Activated CD4-positive, alpha-beta T cell treated with anti-CD3 and anti-CD28 coated beads, Interleukin-2, amount 10 ng/mL, durations not matched to agents 24 days and 14 days (primary cell): ENCODE data around the gene PLAC8L1. TPM values are rescaled to one million over a fixed set of nuclear protein-coding genes. Genes with fewer than 3 reads are reported as not detected.

ENCODE experiments used
- DNase-seq: peaks from one replicate; pipeline ENCODE4 v3.0.0; 2022
- H3K27ac Mint-ChIP-seq: one replicate; pipeline ENCODE4 v1.8.0; 2022; ENCODE audit warnings: mild to moderate bottlenecking, mixed read lengths
- H3K27me3 Mint-ChIP-seq: one replicate; pipeline ENCODE4 v1.8.0; 2022; ENCODE audit warnings: mixed read lengths
- H3K36me3 Mint-ChIP-seq: one replicate; pipeline ENCODE4 v1.8.0; 2022; ENCODE audit warnings: low read depth, mild to moderate bottlenecking, mixed read lengths
- H3K4me1 Mint-ChIP-seq: one replicate; pipeline ENCODE4 v1.8.0; 2021; ENCODE audit warnings: mixed read lengths
- H3K4me3 Mint-ChIP-seq: one replicate; pipeline ENCODE4 v1.8.0; 2022; ENCODE audit warnings: mild to moderate bottlenecking, moderate library complexity, mixed read lengths
- H3K9me3 Mint-ChIP-seq: one replicate; pipeline ENCODE4 v1.8.0; 2021; ENCODE audit warnings: mixed read lengths
- intact Hi-C: fragments of 100-400 bp; cut with micrococcal nuclease; formaldehyde crosslinking; loops from one replicate; pipeline ENCODE4 v1.15.1; 2023
- total RNA-seq: library from RNA; stranded (reverse); gene quantifications from 2 replicates; pipeline ENCODE4 v1.2.3, GENCODE V29; 2022

PLAC8L1 gene
- total RNA-seq, 1 donor from 2014 or later, result 1.2 TPM

- Mint-ChIP-seq H3K9me3 (no peaks in the 10 kb centered on the region), H3K27ac (no peak overlapping the region), H3K4me3 (no peak overlapping the region), H3K4me1 (no peaks in the 10 kb centered on the region), H3K36me3 (no peaks in the 10 kb centered on the region), H3K27me3 (peaks cover 17% of the 10 kb centered on the region)
- no peak for DNase-seq
- intact Hi-C loops, result no loop called here
These were observed 32.8 kb downstream of the PLAC8L1 start for GRCh38 chr5:146072595-146072994.

GRCh38 chr5:146071171-146071570 is 34.2 kb downstream of the PLAC8L1 start:
- intact Hi-C loops, result no loop called here
- no peaks in the 10 kb centered on the region for H3K9me3 Mint-ChIP-seq
- H3K36me3 Mint-ChIP-seq, result no peaks in the 10 kb centered on the region
- H3K4me1 Mint-ChIP-seq, result no peaks in the 10 kb centered on the region
- no peak for DNase-seq
- H3K4me3 Mint-ChIP-seq, result no peak overlapping the region
- no peak overlapping the region for H3K27ac Mint-ChIP-seq
- peaks cover 11% of the 10 kb centered on the region for H3K27me3 Mint-ChIP-seq

GRCh38 chr5:146070746-146071145 is 34.6 kb downstream of the PLAC8L1 start:
- no peak overlapping the region for H3K27ac Mint-ChIP-seq
- no peak for DNase-seq
- peaks cover 11% of the 10 kb centered on the region for H3K27me3 Mint-ChIP-seq
- H3K36me3 Mint-ChIP-seq, result no peaks in the 10 kb centered on the region
- H3K4me1 Mint-ChIP-seq, result no peaks in the 10 kb centered on the region
- H3K4me3 Mint-ChIP-seq, result no peak overlapping the region
- intact Hi-C loops, result no loop called here
- no peaks in the 10 kb centered on the region for H3K9me3 Mint-ChIP-seq

GRCh38 chr5:146069780-146070099 is 35.6 kb downstream of the PLAC8L1 start:
- no peak overlapping the region for H3K27ac Mint-ChIP-seq
- peaks cover 9% of the 10 kb centered on the region for H3K27me3 Mint-ChIP-seq
- no peaks in the 10 kb centered on the region for H3K36me3 Mint-ChIP-seq
- no peak for DNase-seq
- no peak overlapping the region for H3K4me3 Mint-ChIP-seq
- intact Hi-C loops, result no loop called here
- no peaks in the 10 kb centered on the region for H3K4me1 Mint-ChIP-seq
- H3K9me3 Mint-ChIP-seq, result no peaks in the 10 kb centered on the region

GRCh38 chr5:146068977-146069779 is 36.2 kb downstream of the PLAC8L1 start:
- H3K9me3 Mint-ChIP-seq, result no peaks in the 10 kb centered on the region
- peaks cover 9% of the 10 kb centered on the region for H3K27me3 Mint-ChIP-seq
- DNase-seq, result no peak
- no peak overlapping the region for H3K27ac Mint-ChIP-seq
- intact Hi-C loops, result no loop called here
- H3K4me3 Mint-ChIP-seq, result no peak overlapping the region
- no peaks in the 10 kb centered on the region for H3K36me3 Mint-ChIP-seq
- no peaks in the 10 kb centered on the region for H3K4me1 Mint-ChIP-seq

GRCh38 chr5:146068206-146068605 is 37.2 kb downstream of the PLAC8L1 start:
- H3K4me1 Mint-ChIP-seq, result no peaks in the 10 kb centered on the region
- H3K36me3 Mint-ChIP-seq, result no peaks in the 10 kb centered on the region

GRCh38 chr5:146066968-146067367 is 38.4 kb downstream of the PLAC8L1 start:
- intact Hi-C loops, result no loop called here
- Mint-ChIP-seq H3K9me3 (no peaks in the 10 kb centered on the region), H3K4me3 (no peak overlapping the region), H3K4me1 (no peaks in the 10 kb centered on the region), H3K36me3 (no peaks in the 10 kb centered on the region), H3K27me3 (peaks cover 15% of the 10 kb centered on the region), H3K27ac (no peak overlapping the region)
- DNase-seq, result no peak

More at GRCh38 chr5:146068206-146068605, 37.2 kb downstream of the PLAC8L1 start:
- Mint-ChIP-seq H3K27me3 (peaks cover 13% of the 10 kb centered on the region), H3K9me3 (no peaks in the 10 kb centered on the region), H3K4me3 (no peak overlapping the region), H3K27ac (no peak overlapping the region)
- intact Hi-C loops, result no loop called here
- no peak for DNase-seq

- Mint-ChIP-seq H3K4me3 (no peak overlapping the region), H3K4me1 (no peaks in the 10 kb centered on the region), H3K36me3 (no peaks in the 10 kb centered on the region), H3K27ac (no peak overlapping the region), H3K9me3 (no peaks in the 10 kb centered on the region), H3K27me3 (peaks cover 25% of the 10 kb centered on the region)
- intact Hi-C loops, result no loop called here
- DNase-seq, result no peak
These were observed 45.2 kb downstream of the PLAC8L1 start for GRCh38 chr5:146060221-146060585.

GRCh38 chr5:146059460-146060220 is 45.7 kb downstream of the PLAC8L1 start:
- no peak for DNase-seq
- Mint-ChIP-seq H3K4me3 (no peak overlapping the region), H3K27me3 (peaks cover 28% of the 10 kb centered on the region), H3K9me3 (no peaks in the 10 kb centered on the region), H3K36me3 (no peaks in the 10 kb centered on the region), H3K27ac (no peak overlapping the region), H3K4me1 (no peaks in the 10 kb centered on the region)
- intact Hi-C loops, result no loop called here

GRCh38 chr5:146055432-146055831 is 49.9 kb downstream of the PLAC8L1 start:
- no peak overlapping the region for H3K27ac Mint-ChIP-seq
- intact Hi-C loops, result no loop called here
- H3K27me3 Mint-ChIP-seq, result peaks cover 36% of the 10 kb centered on the region
- no peaks in the 10 kb centered on the region for H3K36me3 Mint-ChIP-seq
- no peak overlapping the region for H3K4me3 Mint-ChIP-seq
- no peaks in the 10 kb centered on the region for H3K4me1 Mint-ChIP-seq
- DNase-seq, result no peak
- H3K9me3 Mint-ChIP-seq, result no peaks in the 10 kb centered on the region

GRCh38 chr5:146052780-146053179 is 52.6 kb downstream of the PLAC8L1 start:
- no peaks in the 10 kb centered on the region for H3K9me3 Mint-ChIP-seq
- H3K36me3 Mint-ChIP-seq, result no peaks in the 10 kb centered on the region
- H3K4me1 Mint-ChIP-seq, result no peaks in the 10 kb centered on the region
- H3K27me3 Mint-ChIP-seq, result peaks cover 28% of the 10 kb centered on the region
- H3K4me3 Mint-ChIP-seq, result no peak overlapping the region
- intact Hi-C loops, result no loop called here
- no peak for DNase-seq
- H3K27ac Mint-ChIP-seq, result no peak overlapping the region

- Mint-ChIP-seq H3K4me1 (no peaks in the 10 kb centered on the region), H3K4me3 (no peak overlapping the region), H3K27me3 (peaks cover 24% of the 10 kb centered on the region), H3K27ac (no peak overlapping the region), H3K9me3 (no peaks in the 10 kb centered on the region), H3K36me3 (no peaks in the 10 kb centered on the region)
- intact Hi-C loops, result no loop called here
- DNase-seq, result no peak
These were observed 53.7 kb downstream of the PLAC8L1 start for GRCh38 chr5:146051678-146052077.

GRCh38 chr5:146050086-146050485 is 55.3 kb downstream of the PLAC8L1 start:
- Mint-ChIP-seq H3K27ac (no peak overlapping the region), H3K9me3 (no peaks in the 10 kb centered on the region), H3K27me3 (peaks cover 20% of the 10 kb centered on the region), H3K36me3 (no peaks in the 10 kb centered on the region), H3K4me3 (no peak overlapping the region), H3K4me1 (no peaks in the 10 kb centered on the region)
- no peak for DNase-seq
- intact Hi-C loops, result no loop called here

GRCh38 chr5:146049704-146050026 is 55.7 kb downstream of the PLAC8L1 start:
- no peak for DNase-seq
- H3K27ac Mint-ChIP-seq, result no peak overlapping the region
- H3K27me3 Mint-ChIP-seq, result peaks cover 18% of the 10 kb centered on the region
- no peaks in the 10 kb centered on the region for H3K4me1 Mint-ChIP-seq
- H3K9me3 Mint-ChIP-seq, result no peaks in the 10 kb centered on the region
- H3K36me3 Mint-ChIP-seq, result no peaks in the 10 kb centered on the region
- intact Hi-C loops, result loop anchor here (2.0 to 5.0 kb wide), 3 partner anchors 217 to 369 kb away; no protein-coding TSS in a partner anchor
- no peak overlapping the region for H3K4me3 Mint-ChIP-seq
